CD1c-positive myeloid dendritic cell (primary cell): ENCODE data around the gene SCG3.

ENCODE experiments used
- DNase-seq: peaks from one replicate; pipeline ENCODE4 v3.0.0-alpha.2; 2016; ENCODE audit errors: extremely low spot score

SCG3 gene

GRCh38 chr15:51727141-51727897 is 46.0 kb downstream of the SCG3 start:
- DNase-seq: no peak

DNA sequence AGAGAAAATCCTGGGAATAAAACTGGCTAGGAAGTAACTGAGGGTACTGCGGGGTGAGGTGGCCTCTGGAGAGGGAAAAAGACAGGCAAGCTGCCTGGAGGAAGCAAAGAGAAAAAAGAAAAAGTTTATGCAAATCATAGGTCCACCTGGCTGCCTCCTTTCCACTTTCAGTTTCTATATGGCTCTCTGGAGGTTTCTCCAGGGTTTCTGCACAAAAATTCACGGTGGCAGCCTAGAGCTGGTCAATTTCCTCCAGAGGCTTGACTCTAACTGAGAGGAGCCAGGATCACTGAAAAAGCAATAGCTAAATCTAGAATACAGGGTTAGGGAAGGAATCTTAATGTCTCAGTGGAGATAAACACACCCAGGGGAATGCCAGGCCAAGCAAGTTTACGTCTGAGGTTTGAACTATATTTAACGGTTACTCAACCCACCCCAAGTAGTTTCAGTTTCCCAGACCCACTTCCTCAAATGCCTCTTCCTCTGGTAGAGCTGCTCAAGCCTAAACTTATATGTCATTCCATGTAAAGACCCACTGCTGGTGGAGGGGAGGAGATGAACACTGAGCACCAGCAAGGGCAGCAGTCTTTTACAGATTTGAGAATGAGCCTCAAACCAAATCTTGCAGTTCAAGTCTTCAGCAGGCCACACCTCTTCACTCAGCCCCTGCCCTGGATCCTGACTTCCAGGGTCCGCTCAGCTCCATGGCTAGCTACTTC is 50.4 kb downstream of the SCG3 start:
- peak; percentile 91 for DNase-seq

DNA sequence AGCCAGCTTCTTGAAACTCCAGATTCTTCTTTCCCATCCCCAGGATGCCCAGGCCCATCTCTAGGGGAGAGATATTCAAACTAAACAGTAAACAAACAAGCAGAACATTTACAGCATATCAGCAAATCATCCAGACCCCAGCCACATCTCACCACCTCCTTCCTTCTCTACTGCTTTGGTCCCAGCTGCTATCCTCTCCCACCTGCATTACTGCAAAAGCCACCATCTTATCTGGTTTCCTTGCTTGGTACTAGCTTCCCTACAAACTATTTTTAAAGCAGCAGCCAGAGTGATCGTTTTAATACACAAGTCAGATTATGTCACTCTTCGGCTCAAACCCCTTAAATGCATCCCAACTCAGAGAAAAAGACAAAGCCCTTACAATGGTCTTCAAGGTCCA is 51.3 kb downstream of the SCG3 start:
- DNase-seq: no peak

DNA sequence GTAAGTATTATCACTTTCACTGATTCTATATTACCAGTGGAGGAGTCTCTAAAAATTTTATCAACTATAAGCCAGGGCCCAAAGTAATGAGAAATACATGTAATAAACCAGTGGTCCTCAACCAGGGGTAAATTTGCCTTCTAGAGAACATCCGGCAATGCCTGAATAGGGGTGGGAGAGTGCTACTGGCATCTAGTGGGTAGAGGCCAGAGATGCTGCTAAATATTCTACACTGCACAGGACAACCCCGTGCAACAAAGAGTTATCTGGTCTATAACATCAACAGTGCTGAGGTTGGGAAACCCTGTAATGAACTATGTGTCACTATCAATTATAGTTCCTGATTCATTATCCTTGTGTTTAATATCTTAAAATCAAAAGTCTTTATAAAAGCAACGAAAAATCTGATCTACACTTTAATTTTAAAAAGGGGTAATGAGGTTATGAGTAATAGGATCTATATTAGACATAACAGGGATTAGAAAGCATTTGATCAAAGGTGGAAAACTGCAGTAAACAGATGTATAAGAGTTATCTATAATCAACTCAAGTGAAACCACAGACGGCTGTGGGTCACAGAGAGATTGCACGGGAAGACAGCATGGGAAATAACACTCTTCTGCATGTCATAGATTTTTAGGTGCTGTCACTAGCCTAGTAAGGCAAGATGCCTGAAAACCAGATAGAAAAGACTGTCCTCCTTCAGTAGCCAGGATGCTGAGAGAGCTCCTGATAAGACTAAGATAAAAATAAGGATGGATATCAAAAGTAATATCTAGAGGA is 54.1 kb downstream of the SCG3 start:
- no peak for DNase-seq

GRCh38 chr15:51736069-51736468 is 54.8 kb downstream of the SCG3 start:
- DNase-seq: peak; percentile 42

DNA sequence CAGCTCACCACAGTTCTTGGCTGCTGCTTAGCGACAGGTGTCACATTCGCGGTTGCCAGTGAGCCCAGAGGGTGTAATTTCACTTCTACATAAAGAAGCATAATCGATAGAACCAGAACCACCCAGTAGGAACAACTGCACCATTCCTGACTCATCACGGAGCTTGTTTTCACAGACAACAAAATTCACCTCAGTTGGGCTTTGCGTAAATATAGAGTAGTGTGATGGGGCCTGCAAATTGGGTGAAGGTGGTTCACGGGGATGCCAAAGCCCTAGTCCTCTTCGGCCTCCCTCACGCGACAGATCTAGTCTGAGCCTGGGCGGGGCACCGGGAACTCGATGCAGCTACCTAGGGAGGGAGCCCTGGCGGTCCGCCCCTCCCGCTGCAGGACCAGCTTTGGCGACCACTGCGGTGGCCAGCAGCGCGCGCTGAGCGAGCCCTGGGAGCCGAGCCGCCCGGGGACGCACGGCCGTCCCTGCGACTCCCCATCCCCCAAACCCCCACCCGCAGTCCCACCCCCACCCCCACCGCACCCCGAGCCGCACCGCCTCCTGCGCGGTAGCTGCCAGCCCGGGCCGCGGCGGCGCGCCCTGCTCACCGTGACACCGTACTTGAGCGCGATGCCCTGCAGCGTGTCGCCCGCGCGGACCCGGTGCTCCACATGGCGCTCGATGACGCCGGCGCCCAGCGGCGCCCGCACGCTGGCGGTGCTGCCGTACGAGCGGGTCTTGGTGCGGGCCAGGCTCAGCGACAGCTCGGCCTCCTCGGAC is 55.6 kb downstream of the SCG3 start:
- DNase-seq: peak; percentile 28

DNA sequence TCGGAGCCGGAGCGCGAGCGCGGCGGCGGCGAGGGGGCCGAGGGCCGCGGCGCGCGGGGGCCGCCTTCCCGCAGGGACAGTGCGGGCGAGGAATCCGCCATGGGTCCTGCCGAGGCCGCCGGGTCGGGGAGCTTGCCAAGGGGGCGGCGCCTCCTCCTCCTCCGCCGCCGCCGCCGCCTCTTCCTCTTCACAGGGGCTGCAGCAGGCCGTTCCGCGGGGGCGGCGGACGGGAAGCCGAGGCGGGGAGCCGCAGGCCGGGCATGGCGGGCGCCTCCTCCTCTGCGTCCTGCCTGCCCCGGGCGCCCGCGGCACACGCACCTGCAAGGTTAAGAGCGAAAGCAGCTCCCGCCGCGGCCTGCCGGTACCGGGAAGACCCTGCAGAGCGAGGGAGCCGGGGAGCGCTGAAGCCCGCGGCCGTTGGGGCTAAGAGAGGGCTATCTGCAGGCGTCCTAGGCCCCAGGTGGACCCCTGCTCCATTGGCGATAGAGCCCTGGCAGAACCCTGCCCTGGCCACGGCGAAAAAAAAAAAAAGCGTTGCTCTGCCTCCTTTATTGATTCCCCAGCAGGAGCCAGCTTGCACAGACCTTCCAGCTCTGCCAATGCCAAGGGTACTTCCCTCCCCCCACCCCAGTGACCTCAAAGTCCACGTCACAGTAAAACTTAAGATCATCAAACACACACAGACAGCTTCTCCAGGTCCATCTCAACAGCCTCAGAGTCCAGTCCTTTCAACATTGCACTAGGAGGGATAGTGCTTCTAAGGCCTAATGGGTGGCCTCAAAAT is 56.4 kb downstream of the SCG3 start, which contains the start of gene LYSMD2:
Gene LYSMD2, minus strand, starts transcription at position 134 of the 784 bp plus-strand sequence. Its CDS starts 33 bp downstream, at position 101.
- peak; percentile 75 for DNase-seq

DNA sequence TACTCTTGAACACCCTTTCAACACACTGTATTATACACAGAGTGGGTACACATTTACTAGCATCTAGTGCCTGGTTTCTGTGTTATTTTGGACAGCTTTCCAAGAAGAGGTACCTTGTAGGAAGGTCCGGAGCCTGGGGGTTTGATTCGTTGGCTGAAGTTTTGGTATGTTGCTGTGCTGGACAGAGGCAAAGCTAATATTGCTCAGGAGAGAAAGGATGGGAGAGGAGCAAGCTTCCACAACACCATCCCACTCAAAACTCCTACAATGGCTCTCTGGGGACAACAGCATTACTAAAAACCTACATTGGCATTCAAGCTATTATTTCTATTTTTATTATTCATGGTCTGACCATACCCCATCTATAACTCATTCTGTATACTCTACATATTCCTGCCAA is 57.2 kb downstream of the SCG3 start:
- no peak for DNase-seq

- DNase-seq: no peak
Observed at GRCh38 chr15:51739061-51739712, 57.9 kb downstream of the SCG3 start.

GRCh38 chr15:51749307-51749706 is 68.0 kb downstream of the SCG3 start:
- no peak for DNase-seq

DNA sequence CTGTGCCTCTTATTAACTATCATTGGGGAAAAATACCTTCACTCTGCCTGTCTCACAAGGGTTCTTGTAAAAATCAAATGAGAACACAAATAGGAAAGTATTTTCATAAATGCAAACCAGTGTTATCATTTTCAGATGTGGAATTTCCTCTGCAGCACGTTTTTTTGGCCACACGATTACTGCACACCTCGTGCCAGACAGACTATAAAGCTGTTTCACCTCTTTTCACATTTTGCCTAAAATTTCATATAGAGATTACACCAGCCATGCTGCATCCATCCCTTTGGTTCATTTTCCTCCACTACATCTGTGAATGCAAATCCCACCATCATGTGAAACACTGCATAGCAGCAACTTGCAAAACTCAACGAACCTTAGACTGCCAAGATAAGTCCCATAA is 68.9 kb downstream of the SCG3 start:
- no peak for DNase-seq

DNA sequence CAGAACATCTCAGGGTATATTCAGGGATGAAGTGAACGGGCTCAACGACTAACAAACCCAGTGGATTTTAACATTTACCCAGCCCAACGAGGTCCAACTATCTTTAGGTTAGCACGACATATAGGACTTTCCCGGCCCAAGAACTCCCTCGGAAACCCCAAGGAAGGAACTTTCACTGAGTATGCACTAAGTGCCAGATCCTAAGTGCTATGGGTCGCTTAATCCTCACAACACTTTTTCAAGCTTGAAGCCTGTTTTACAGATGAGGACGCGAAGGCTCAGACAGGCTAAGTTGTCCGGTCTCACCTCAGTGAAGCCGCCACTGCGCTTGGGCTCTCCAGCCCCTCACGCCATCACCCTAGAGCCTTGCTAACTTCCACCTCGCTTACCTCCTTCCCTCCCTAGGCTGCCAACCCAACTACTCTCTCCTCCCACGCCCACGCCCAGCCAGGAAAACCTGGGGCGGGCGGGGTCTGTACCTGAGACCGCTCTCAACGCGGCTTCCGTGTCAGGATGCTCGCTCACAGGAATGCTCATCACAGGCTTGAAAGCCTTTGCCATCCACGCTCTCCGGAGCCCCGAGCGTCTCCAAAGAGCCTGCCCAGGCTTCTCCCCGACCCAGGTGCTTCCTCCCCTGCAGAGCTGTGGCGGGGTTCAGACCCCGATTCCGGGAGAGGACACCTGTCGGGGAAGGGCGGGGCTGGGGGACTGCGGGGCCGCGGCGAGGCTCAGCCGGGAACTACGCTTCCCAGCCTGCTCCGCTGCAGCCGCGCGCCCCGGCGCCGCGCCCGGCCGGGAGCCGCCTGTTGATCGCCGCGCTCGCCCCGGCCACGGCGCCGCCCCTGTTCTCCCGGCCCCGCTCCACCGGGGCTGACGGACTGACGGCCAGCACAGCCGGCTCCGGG is 69.7 kb downstream of the SCG3 start, which contains the start of gene TMOD2:
Gene TMOD2, plus strand, starts transcription at position 806 of the 905 bp plus-strand sequence. CDS start 14,845 bp downstream, outside the sequence.
- DNase-seq: peak; percentile 37

DNA sequence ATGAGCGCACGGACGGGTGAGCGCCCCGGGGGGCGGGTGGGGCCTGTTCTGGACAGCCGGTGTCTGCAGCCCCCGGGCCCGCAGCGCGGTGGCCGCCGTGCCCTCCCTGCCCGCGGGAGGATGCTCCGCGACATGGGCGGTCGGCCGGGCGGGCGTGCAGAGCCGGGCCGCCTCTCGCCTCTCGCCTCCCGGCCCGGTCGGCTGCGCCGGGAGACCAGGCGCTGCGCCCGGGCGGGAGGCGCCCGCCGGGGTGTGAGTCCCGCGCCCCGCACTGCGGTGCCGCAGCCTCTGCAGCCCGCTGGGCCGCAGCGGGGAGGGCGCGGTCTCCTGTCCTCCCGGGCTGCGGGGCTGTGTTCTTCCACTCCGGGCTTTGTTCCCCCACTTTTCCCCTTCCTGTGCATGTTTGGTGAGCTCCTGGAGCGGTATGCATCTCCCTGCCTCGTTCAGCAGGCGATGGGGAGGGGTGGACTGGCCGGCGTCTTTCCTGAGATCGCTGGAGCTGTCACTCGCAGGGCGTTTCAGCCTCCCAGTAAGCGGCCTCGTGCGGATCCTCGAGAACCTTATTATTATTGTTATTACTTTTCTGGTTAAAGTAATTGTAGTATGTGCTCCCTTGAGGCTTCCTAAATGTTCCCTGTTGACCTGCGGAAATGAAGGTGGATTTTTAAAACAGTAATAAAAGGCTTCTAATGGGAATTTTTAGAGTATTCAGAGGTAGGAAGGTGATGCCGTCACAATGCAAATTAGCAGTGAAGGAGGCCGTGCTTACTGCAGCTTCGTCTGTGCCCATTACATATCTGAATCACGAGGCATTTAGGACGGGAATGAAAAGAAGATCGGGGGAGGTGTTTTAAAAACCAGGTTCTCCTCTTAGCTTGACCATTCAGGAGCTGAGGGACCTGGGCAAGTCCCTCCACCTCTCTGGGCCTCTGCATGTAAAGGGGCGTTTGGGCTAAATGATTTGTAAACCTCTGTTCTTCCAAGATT is 70.7 kb downstream of the SCG3 start:
- no peak for DNase-seq

DNA sequence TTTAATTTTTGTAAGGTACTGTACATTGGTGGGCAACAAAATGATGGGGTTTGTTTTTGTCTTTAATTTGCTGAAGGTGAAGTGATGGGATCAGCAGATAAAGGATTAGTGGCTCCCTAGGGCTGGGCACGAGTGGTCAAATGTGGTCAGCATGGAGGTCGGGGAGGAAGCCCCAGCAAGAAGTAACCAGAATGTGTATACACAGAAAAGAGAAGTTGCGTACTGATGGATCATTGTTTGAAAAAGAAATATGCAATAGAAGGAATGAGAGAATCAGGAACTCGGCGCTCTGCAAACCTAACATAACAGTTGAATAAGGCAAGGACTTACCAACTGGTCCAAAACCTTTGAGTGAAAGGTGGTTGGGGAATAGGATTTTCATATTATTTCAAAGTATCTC is 71.6 kb downstream of the SCG3 start:
- peak; percentile 40 for DNase-seq

DNA sequence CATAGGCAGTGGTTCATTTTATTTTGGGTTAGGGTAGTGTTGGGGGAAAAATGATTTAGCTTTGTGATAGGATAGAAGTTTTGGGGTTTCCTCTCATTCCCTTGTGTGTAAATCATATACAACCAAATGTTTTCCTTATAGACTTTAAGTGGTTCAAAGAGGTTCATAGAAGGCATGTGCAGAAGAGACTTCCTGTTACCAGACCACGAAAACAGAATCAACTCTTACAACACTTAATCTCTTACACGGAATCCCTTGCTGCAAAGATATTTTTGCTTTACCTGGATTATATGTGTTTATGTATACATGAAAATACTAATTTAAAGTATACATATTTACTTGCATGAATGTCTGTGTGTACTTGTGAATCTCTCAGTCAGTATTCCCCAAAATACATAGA is 73.0 kb downstream of the SCG3 start:
- DNase-seq: no peak

DNA sequence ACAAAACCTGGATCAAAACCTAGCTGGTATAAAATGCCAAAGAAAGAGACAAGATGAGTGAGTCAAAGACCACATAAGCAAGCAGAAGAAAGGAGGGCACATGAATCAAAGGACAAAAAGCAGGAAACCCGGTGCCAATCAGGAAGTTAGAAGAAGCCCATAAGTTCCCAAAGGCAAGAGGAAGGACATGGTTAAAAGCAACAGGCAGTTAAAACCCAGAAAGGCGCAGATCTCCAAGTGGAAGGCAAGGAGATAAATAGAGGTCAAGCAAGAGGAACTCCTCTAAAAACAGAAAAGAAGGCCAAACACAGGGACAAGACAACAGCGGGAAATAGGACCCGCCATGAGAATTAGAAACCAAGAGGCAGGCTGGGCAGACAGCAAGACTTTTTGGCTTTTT is 74.5 kb downstream of the SCG3 start:
- no peak for DNase-seq

DNA sequence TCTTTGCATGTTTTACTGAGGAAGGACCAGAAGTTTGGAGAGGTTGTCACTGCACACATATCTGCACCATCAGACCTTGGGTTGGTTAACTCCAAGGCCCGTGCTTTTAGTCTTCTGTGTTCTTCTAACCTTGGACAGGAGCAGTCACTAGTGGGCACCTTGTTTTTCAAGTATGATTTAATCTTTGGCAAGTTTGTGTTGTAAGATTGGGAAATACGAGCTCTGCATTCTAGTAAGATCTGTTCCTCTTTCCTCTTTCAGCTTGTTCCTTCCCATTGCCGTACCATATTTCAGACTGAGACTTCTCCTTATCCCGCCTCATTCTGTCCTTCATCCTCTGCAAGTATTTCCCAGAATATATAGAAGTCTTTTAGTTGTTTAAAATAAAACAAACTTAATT is 75.2 kb downstream of the SCG3 start:
- DNase-seq: peak; percentile 75

- DNase-seq: no peak
Observed at GRCh38 chr15:51757450-51757849, 76.1 kb downstream of the SCG3 start.
